Effector memory CD4-positive, alpha-beta T cell (primary cell): ENCODE results near the gene ST6GALNAC2.

ENCODE experiments used
- DNase-seq, 3 donors: peaks; one replicate each; pipeline ENCODE4 v3.0.0-alpha.2; 2020
- H3K27ac ChIP-seq: 2 replicates; pipeline ENCODE4 v1.7.0; 2013; ENCODE audit warnings: mild to moderate bottlenecking, low read length, moderate library complexity; ENCODE audit not compliant: insufficient read depth, poor library complexity, severe bottlenecking
- H3K27me3 ChIP-seq: replicated peaks from 2 replicates; pipeline ENCODE4 v1.7.0; 2013; ENCODE audit warnings: mild to moderate bottlenecking, low read length; ENCODE audit not compliant: insufficient read depth, control insufficient read depth, poor library complexity, severe bottlenecking
- H3K36me3 ChIP-seq: 2 replicates; pipeline ENCODE4 v1.7.0; 2013; ENCODE audit warnings: mild to moderate bottlenecking, low read length, moderate library complexity; ENCODE audit not compliant: control insufficient read depth, insufficient read depth
- H3K4me1 ChIP-seq: 2 replicates; pipeline ENCODE4 v1.7.0; 2013; ENCODE audit warnings: low read length, mild to moderate bottlenecking; ENCODE audit not compliant: control insufficient read depth, insufficient read depth, poor library complexity, severe bottlenecking
- H3K4me3 ChIP-seq: 2 replicates; pipeline ENCODE4 v1.7.0; 2013; ENCODE audit warnings: low read length, low read depth, mild to moderate bottlenecking; ENCODE audit not compliant: insufficient read depth, poor library complexity, severe bottlenecking
- H3K9me3 ChIP-seq: 2 replicates; pipeline ENCODE4 v1.7.0; 2013; ENCODE audit warnings: mild to moderate bottlenecking, low read length, moderate library complexity; ENCODE audit not compliant: control insufficient read depth
- total RNA-seq, 3 donors: gene quantifications; one replicate each; lab custom pipeline; 2026; lab: John Stamatoyannopoulos, UW

Gene ST6GALNAC2
- total RNA-seq, result 0.19 to 0.70 (median 0.35) reads per million in 3 donors

DNA sequence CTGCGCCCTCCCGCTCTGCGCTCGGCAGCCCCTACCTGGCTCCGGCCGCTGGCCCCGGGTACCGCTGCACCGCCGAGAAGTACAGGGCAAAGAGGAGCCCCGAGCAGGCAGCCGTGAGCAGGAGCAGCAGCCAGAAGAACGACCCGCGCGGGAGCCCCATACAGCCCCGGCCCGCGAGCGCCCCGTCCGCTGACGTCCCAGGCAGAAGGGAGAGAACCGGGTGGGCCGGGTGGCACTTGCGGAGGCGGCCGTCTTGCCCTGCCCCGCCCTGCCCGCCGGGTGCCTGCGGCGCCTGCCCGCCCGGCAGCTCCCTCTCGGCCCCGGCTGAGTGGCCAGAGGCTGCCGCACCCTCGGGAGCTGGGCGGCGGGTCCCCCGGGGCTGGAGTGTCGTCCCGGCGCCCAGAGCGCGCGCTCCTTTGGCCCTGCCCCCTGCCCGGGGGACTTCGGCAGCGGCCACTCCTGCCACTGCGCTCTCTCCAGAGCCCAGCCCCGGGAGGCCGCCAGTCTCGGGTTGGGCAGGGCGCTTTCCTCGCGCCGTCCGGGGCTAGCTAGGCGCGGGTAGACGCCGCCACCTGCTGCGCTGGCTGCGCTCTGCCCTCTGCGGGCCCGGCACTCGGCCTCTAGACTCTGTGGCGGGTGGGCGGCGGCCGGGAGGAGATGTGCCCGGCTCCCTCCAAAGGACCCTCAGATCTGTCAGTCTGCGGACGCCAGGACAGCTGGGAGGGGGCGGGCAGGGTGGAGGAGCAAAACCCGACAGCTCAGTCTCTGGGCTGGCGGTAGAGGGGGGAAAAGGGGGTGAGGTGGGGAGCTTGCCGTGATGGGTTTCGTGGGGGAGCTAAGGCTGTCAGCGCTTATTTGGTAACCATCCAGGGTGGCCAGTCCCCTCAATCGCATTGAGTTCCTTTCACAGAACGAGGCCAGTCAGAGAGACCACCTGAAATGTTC is at the start of gene ST6GALNAC2:
Gene ST6GALNAC2 (minus strand): TSS at position 212 of the 945 bp plus-strand sequence. CDS start 52 bp downstream, at position 160.
- H3K36me3 ChIP-seq, result no peaks in the 10 kb centered on the region
- peaks cover 19% of the 10 kb centered on the region for H3K4me1 ChIP-seq
- no peaks in the 10 kb centered on the region for H3K9me3 ChIP-seq
- no peak within 1 kb of the TSS for H3K27ac ChIP-seq
- H3K4me3 ChIP-seq, result peak within 1 kb of the TSS; percentile 72
- peaks cover 19% of the 10 kb centered on the region for H3K27me3 ChIP-seq
- peak; percentile 25 to 32 (median 30) for DNase-seq

DNA sequence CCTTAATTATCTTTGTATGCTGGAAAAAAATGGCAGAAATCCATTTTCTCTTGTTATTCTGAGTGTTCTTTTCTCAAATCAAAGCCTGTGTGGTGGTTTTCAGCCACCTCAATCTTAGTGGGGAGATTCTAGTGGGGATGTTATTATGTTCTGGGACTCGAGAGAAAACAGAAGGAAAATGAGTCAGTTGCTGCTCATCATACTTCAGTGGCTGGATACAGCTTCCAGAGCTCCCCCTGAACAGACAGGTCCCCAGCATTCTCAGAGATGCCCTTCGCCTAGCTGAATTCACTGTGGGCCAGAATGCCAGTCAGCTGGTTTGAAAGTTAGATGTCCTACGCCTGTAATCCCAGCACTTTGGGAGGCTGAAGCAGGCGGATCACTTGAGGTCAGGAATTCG is 49.4 kb upstream of the ST6GALNAC2 start:
- Histone ChIP-seq H3K4me1 (no peaks in the 10 kb centered on the region), H3K27ac (no peak overlapping the region), H3K4me3 (no peak overlapping the region), H3K27me3 (no peaks in the 10 kb centered on the region), H3K36me3 (no peaks in the 10 kb centered on the region), H3K9me3 (no peaks in the 10 kb centered on the region)
- DNase-seq, result no peak

GRCh38 chr17:76633628-76634328 is 48.1 kb upstream of the ST6GALNAC2 start:
- no peak for DNase-seq
- Histone ChIP-seq H3K36me3 (no peaks in the 10 kb centered on the region), H3K4me1 (no peaks in the 10 kb centered on the region), H3K9me3 (no peaks in the 10 kb centered on the region), H3K27me3 (no peaks in the 10 kb centered on the region), H3K27ac (no peak overlapping the region), H3K4me3 (no peak overlapping the region)

- Histone ChIP-seq H3K4me1 (no peaks in the 10 kb centered on the region), H3K27me3 (no peaks in the 10 kb centered on the region), H3K4me3 (no peak overlapping the region), H3K27ac (no peak overlapping the region), H3K9me3 (no peaks in the 10 kb centered on the region), H3K36me3 (peaks cover 7% of the 10 kb centered on the region)
- DNase-seq, result peak in 1 of 3 donors; percentile 5
Observed at GRCh38 chr17:76631821-76632565, 46.3 kb upstream of the ST6GALNAC2 start.

DNA sequence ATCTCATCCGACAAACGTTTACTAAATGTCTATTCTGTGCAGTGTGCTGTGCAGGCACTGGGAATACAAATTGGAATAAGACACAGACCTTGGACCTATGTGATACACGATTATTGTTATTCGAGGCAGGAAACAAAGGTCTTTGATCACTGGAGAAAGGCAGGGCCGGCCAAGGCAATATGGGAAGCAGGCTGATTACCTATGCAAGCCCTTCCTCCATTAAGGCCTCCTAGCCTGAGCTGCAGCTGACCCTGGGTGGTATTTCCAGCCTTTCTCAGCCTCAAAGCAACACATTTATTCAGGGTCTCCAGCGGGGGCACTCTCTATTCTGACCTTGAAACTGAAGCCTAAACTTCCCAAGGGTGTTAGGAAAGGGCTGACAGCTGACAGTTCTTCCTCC is 44.5 kb upstream of the ST6GALNAC2 start:
- Histone ChIP-seq H3K9me3 (no peaks in the 10 kb centered on the region), H3K27me3 (no peaks in the 10 kb centered on the region), H3K4me1 (no peaks in the 10 kb centered on the region), H3K27ac (no peak overlapping the region), H3K4me3 (no peak overlapping the region), H3K36me3 (peaks cover 12% of the 10 kb centered on the region)
- no peak for DNase-seq

DNA sequence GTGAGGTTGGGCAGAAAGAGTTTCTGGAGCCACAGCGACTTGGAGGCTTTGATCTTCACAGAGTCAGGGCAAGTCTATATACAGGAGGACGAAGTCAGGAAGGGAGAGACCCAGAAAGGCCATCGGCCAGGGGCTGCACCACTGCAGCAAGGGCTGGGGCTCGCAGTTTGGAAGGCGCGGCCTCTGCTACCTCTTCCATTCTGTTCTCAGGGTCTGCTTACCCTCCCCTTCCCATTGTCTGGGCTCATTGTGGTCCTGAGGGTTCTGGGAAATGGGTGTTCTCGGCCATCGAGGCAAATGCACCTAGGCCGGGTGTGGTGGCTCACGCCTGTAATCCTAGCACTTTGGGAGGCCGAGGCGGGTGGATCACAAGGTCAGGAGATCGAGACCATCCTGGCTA is 41.9 kb upstream of the ST6GALNAC2 start:
- H3K4me1 ChIP-seq, result no peaks in the 10 kb centered on the region
- H3K27me3 ChIP-seq, result no peaks in the 10 kb centered on the region
- H3K27ac ChIP-seq, result no peak overlapping the region
- DNase-seq, result no peak
- H3K9me3 ChIP-seq, result no peaks in the 10 kb centered on the region
- H3K36me3 ChIP-seq, result peaks cover 12% of the 10 kb centered on the region
- no peak overlapping the region for H3K4me3 ChIP-seq

DNA sequence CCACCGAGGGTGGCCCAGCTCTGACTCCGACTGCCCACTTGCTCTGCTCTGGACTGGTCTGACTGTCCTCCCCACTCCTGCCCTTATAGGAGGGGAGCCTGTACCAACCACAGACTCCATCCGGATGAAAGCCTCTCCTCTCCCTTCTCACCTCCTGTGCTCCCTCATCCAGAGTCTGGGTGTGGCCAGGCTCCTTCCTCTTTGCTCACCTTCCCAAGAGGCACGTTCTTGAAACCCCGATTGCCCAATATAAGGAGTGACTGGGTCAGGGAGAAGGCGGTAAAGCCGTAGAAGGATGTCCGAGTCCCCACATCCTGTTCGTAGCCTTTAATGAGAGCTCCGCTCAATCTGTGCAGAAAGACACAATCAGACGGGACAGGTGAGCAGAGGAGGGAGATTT is 40.8 kb upstream of the ST6GALNAC2 start:
- Histone ChIP-seq H3K4me3 (no peak overlapping the region), H3K27me3 (no peaks in the 10 kb centered on the region), H3K4me1 (no peaks in the 10 kb centered on the region), H3K9me3 (no peaks in the 10 kb centered on the region), H3K36me3 (peaks cover 12% of the 10 kb centered on the region), H3K27ac (no peak overlapping the region)
- no peak for DNase-seq

DNA sequence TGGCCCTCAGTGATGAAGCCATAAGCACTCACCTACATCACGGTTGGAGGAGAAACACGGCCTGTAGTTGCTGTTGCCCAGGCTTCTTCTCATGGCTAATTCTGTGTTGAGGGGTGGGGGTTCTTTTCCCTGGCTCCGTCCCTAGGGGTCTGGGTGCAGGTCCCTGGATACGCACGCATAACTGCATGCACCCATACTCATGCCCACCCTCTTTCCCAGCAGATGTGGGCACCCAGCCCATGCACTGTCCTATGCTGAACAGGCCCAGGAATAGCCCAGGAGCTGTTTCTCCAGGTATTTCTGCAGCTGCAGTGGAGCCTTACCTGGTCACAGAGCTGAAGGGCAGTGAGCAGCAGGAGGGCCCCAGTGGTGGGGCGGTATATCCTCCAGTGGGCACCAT is 39.8 kb upstream of the ST6GALNAC2 start:
- no peak for DNase-seq
- no peaks in the 10 kb centered on the region for H3K4me1 ChIP-seq
- H3K27ac ChIP-seq, result no peak overlapping the region
- H3K36me3 ChIP-seq, result peaks cover 12% of the 10 kb centered on the region
- no peaks in the 10 kb centered on the region for H3K9me3 ChIP-seq
- no peak overlapping the region for H3K4me3 ChIP-seq
- H3K27me3 ChIP-seq, result no peaks in the 10 kb centered on the region

DNA sequence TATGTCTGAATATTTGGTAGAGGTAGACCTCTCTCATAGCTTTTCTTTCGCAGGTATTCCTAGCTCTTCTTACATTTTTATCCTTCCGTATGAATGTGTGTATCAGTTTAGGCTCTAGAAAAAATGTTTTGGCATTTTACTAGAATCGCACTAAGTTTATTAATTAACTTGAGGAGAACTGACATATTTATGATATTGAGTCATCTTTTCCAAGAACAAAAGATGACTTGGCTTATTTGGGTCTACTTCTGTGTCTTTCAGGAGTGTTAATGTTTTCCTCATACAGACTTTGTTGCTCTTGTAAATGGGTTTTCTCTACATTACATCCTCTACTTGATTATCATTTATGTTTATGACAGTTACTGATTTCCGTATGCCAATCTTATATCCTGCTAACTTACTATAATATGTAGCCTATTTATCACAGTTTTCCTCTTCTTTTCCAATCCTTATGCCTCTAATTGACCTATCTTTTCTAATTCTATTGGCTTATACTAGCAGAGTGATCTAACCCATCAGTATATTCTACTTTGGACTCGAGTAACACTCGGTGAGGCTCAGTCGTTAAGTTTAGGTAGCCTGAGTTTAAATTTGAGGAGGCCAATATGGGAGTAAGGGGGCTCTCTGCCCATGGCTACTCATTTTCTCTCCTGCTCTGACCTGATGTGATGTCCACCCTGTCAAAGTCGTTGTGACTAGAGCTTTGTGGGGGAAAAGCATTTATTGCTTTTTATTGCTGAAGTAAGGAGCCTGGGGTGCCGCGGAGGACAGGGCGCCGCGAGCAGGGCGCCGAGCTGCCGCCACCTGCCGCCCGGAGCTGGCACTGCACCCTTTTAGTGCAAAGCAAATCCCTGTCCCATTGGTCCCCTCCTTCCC is 37.8 kb upstream of the ST6GALNAC2 start:
- H3K9me3 ChIP-seq, result no peaks in the 10 kb centered on the region
- H3K4me1 ChIP-seq, result no peaks in the 10 kb centered on the region
- H3K4me3 ChIP-seq, result no peak overlapping the region
- peaks cover 12% of the 10 kb centered on the region for H3K36me3 ChIP-seq
- H3K27me3 ChIP-seq, result no peaks in the 10 kb centered on the region
- H3K27ac ChIP-seq, result no peak overlapping the region
- peak; percentile 45 to 58 (median 49) for DNase-seq
